DMS79 (cell line): ENCODE measurements around the gene PPFIA3.
"Not testable (repeated sequence)": the region's sequence is repeated elsewhere in the genome, so short reads cannot be mapped to it uniquely, and the experiment has no call there.

Experiments used
- DNase-seq: peaks from one replicate; lab custom pipeline; 2025; lab: John Stamatoyannopoulos, UW

PPFIA3 gene

DNA sequence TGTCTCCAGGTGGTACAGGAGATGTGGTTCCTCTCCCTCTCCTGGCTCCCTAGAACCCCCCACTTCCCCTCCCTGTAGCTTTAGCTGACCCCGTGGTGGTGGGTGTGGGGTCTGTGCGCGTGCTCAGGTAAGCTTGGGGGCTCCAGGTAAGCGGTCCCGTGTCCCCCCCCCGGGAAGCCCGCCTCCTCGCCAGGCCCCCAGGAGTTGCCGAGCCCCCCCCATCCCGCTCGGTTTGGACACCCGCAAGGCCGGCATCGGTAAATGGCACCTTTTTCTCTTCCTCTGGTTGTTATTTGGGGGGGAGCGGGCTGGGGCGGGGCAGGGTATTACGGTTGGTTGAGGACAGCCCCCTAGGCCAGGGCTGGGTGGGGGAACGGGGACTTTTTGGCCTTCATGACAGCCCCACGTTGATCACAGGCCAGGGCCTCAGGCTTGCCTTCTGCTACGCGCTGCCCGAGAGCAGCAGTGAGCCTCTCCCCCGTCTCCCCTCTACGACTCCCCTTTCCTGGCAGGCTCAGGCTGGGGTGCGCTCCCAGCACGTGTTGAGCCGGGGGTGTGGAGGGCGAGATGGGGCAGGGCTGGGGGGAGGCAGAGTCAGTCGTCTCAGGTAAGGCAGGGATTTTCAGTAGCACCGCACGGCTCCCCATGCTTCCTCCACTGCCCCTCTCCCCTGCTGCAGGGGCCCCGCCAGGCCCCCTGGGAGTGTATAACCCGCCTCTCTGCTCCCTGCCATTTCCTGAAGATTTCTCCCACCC is 15.8 kb upstream of the PPFIA3 start:
- DNase-seq = no peak

- DNase-seq = no peak
Measured at GRCh38 chr19:49104229-49104864, 15.0 kb upstream of the PPFIA3 start.

DNA sequence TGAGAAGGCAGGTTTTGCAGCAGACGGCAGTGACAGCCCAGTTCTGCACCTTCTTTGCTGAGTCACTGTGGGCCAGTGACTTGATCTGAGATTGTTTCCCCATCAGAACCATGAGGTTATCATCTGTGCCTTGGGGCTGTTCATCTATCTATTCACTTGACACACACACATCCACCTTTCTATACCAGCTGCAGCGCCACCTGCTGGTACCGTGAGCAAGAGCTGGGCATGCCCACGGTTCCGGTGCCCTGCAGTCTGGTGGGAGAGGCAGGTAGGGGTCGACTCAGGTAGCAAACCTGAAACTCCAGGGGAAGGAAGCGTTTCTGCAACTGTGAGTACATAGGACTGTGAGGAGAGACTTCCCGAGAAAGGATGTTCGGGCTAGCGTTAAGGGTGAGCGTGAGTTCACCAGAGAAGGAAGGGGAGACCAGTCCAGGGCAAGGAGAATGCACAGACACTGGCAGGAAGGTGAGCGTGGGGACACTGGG is 12.7 kb upstream of the PPFIA3 start:
- no peak for DNase-seq

DNA sequence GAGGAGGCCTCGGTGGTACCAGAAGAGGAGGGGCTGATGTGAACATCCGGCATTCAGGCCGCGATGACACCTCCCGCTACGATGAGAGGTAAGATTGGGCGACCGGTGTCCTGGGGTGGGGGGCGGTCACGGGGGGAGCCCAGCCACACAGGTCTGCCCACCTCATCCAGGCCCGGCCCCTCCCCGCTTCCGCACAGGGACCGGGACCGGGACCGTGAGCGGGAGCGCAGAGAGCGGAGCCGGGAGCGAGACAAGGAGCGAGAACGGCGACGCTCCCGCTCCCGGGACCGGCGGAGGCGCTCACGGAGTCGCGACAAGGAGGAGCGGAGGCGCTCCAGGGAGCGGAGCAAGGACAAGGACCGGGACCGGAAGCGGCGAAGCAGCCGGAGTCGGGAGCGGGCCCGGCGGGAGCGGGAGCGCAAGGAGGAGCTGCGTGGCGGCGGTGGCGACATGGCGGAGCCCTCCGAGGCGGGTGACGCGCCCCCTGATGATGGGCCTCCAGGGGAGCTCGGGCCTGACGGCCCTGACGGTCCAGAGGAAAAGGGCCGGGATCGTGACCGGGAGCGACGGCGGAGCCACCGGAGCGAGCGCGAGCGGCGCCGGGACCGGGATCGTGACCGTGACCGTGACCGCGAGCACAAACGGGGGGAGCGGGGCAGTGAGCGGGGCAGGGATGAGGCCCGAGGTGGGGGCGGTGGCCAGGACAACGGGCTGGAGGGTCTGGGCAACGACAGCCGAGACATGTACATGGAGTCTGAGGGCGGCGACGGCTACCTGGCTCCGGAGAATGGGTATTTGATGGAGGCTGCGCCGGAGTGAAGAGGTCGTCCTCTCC is 11.5 kb upstream of the PPFIA3 start:
- DNase-seq = no peak

GRCh38 chr19:49109051-49109450 is 10.3 kb upstream of the PPFIA3 start:
- DNase-seq = no peak

DNA sequence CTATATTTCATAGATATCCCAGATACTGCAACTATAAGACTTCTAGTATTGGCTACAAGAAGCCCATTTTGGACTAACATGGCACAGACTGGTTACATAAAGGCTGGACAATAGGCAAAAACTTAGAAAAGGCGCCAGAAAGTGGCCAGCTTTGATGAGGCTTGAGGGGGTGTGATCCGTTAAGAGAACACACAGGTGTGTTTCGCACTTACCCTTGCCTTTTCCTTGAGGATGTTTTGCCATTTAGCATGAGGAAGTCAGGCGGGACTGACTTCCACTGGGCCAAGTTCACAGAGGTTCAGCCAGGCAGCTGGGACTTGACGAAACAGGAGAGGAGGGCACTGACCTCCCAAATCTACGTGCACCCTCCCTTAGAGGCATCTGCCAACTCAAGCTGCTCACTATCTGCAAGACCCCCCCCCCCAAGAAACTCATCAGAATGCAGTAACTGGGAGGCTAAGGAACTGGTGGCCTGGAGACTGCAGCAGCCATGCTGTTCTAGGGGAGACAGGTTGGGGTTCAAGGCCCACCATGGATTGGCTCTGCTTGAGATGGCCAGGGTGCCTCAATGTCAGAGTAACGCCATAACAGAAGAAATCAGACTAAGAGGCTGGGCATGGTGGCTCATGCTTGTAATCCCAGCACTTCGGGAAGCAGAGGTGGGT is 9.6 kb upstream of the PPFIA3 start:
- no peak for DNase-seq

DNA sequence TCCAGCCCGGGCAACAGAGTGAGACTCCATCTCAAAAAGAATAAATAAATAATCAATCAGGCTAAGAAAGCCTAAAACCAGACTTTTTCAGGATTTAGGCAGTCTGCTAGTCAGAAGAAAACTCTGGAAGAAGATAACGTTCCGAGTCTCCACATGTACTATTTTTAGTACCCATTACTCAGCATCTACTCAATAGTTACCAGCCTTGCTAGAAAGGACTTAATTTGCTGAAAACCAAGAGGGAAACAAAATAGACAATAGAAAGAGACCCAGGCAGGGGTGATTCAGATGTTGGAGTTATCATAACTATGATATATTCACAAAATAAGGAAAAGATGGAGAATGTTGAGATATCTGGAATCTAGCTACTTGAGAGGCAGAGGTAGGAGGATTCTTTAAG is 8.8 kb upstream of the PPFIA3 start:
- no peak for DNase-seq

- no peak for DNase-seq
Measured at GRCh38 chr19:49111218-49111998, 7.9 kb upstream of the PPFIA3 start.

GRCh38 chr19:49113762-49114629 is 5.3 kb upstream of the PPFIA3 start, which contains the start of gene LIN7B:
Gene LIN7B (plus strand): TSS chr19:49114370. CDS start chr19:49114405, 35 bp downstream.
- DNase-seq = no peak

GRCh38 chr19:49114630-49115363 is 4.5 kb upstream of the PPFIA3 start:
- peak; percentile 48 for DNase-seq

GRCh38 chr19:49116544-49116943 is 2.8 kb upstream of the PPFIA3 start:
- no peak for DNase-seq

- DNase-seq = no peak
Measured at GRCh38 chr19:49117677-49118564, 1.4 kb upstream of the PPFIA3 start.

DNA sequence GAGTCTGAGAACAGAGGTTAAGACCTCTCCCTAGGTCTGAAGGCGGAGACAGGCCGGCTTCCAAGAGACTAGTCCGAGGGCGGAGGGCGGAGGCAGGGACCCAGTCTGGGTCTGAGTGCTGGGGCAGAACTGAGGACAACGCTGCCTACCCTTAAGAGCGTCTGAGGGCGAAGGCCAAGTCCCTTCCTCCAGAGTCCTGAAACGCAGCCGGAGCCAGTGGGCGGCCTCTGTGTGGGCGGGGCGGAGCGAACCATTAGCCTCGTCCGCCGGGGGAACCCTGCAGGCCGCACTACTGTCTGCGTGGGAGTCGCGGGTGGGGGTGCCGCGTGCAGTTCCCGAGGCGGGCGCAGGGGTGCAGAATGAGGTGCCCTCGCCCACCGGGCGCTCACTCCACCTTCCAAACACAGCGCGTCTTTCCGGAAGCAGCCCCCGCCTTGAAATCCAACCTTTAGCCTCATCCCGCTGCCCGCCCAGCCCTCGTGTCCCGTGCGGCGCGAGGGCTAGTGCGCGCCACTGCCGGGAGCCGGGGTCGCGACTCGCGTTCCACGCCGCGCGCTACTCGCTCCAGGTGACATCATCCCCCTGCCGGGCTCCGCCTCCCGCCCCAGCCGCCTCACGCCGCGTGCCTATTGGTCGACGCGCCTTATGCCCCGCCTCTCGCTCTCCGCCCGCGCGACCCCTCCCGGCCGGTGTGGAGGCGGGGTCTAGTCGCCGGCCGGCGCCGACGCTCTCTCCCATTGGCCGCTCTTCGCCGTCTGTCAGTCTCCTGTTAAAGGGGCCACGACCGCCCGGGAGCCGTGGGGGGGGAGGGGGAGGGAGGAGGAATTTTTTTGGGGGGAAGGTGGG is 556 bp upstream of the PPFIA3 start, which contains the start of gene C19orf73:
TSS of gene C19orf73 (minus strand) at position 579 of the 846 bp plus-strand sequence. CDS start at position 458, 121 bp downstream.
- DNase-seq = peak; percentile 78

- no peak for DNase-seq
Measured at GRCh38 chr19:49120325-49120683, 960 bp downstream of the PPFIA3 start.

DNA sequence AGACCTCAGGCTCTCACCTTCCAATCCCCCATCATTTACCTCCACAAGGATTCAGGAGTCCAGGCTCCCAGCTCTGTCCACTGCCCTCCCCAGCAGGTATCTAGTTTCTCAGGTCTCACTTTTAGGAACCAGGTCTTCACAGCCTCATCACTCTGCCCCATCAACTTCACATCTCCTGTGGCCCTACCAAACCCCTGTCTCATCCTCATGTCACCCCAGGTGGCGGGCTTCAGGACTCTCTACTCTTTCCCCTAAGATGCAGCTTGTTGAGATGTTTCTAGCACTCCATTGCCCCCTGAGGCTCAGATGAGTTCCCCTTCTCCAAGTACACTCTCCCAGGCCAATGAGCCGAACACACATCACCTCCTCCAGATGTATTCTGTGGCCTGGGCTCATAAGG is 1.5 kb downstream of the PPFIA3 start:
- DNase-seq = no peak

DNA sequence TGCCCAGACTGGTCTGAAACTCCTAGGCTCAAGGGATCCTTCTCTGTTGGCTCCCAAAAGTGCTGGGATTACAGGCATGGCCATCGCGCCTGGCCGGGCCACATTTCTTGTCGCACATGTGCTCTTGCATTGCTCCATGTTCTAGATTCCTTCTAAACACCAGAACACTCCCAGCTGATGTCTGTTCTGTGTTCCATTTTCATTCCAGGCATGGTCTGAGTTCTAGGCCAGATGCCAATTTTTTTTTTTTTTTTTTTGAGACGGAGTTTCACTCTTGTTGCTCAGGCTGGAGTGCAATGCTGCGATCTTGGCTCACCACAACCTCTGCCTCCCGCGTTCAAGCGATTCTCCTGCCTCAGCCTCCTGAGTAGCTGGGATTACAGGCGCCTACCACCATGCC is 2.5 kb downstream of the PPFIA3 start:
- DNase-seq = not testable (repeated sequence)

GRCh38 chr19:49123285-49123684 is 3.9 kb downstream of the PPFIA3 start:
- DNase-seq = not testable (repeated sequence)
